Measurements from ENCODE around the gene NDUFB1.

DNA sequence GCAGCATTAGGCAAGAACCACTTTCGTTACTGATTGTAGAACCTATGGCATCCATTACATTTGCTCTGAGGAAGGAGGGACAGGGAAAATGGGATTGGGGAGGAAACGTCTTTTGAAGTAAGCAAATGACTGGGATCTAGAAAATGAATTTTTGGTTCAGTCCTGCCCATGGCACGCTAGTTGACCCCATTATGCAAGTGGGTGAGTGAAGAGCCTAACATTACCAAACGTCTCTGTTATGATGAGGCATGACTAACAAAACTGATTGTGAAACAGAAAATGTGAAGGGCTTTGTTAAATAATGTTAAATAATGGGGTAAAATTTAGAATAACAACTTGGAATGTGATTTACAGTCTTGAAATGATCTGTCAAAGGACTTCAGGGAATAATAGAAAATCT, 39.1 kb upstream of the NDUFB1 start:
- TF ChIP-seq, protein P1, sequence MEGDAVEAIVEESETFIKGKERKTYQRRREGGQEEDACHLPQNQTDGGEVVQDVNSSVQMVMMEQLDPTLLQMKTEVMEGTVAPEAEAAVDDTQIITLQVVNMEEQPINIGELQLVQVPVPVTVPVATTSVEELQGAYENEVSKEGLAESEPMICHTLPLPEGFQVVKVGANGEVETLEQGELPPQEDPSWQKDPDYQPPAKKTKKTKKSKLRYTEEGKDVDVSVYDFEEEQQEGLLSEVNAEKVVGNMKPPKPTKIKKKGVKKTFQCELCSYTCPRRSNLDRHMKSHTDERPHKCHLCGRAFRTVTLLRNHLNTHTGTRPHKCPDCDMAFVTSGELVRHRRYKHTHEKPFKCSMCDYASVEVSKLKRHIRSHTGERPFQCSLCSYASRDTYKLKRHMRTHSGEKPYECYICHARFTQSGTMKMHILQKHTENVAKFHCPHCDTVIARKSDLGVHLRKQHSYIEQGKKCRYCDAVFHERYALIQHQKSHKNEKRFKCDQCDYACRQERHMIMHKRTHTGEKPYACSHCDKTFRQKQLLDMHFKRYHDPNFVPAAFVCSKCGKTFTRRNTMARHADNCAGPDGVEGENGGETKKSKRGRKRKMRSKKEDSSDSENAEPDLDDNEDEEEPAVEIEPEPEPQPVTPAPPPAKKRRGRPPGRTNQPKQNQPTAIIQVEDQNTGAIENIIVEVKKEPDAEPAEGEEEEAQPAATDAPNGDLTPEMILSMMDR (IDR thresholded peaks at IDR 0.05): no peak
- TF ChIP-seq POLR2A (IDR thresholded peaks at IDR 0.05): no peak
